DND-41 (cell line): Measurements from ENCODE around the gene RALGAPA2.

Source experiments
- ATAC-seq: fragments of 200-7000 bp; cut with Tn5 transposase; 3 replicates; pipeline ENCODE4 v1.9.1; 2021; ENCODE audit warnings: low read depth; ENCODE audit not compliant: insufficient read depth
- DNase-seq: peaks from one replicate; pipeline ENCODE4 v3.0.0-alpha.2; 2020
- H2AFZ ChIP-seq: 2 replicates; pipeline ENCODE4 v1.6.0; 2012; ENCODE audit warnings: low read depth, low read length
- H3K27ac ChIP-seq: 2 replicates; pipeline ENCODE4 v1.5.1; 2012; ENCODE audit warnings: low read length, inconsistent platforms
- H3K27me3 ChIP-seq: fragments of 200-600 bp; sonication (generic); 2 replicates; pipeline ENCODE4 v1.6.0; 2012; ENCODE audit warnings: low read length, mild to moderate bottlenecking, inconsistent platforms; ENCODE audit not compliant: insufficient read depth, poor library complexity
- H3K36me3 ChIP-seq: 2 replicates; pipeline ENCODE4 v1.5.1; 2012; ENCODE audit warnings: low read length, inconsistent platforms; ENCODE audit not compliant: insufficient read depth
- H3K4me1 ChIP-seq: 2 replicates; pipeline ENCODE4 v1.5.1; 2012; ENCODE audit warnings: mild to moderate bottlenecking, low read length; ENCODE audit not compliant: insufficient read depth
- H3K4me2 ChIP-seq: 2 replicates; pipeline ENCODE4 v1.6.0; 2012; ENCODE audit warnings: mild to moderate bottlenecking, moderate library complexity, low read length, inconsistent platforms; ENCODE audit not compliant: insufficient read depth
- H3K4me3 ChIP-seq, 2 experiments: fragments of 200-600 bp in 1 of 2; shearing (Covaris generic) in 1 of 2; 2 replicates each; pipeline ENCODE4 v1.5.1; 2012 to 2016; ENCODE audit warnings: inconsistent platforms in 2 of 2, low read length in 2 of 2, mild to moderate bottlenecking in 2 of 2, low read depth in 1 of 2, moderate library complexity in 1 of 2
- H3K79me2 ChIP-seq: 2 replicates; pipeline ENCODE4 v1.6.0; 2012; ENCODE audit warnings: low read length, inconsistent platforms; ENCODE audit not compliant: insufficient read depth
- H3K9ac ChIP-seq: 2 replicates; pipeline ENCODE4 v1.6.0; 2012; ENCODE audit warnings: low read depth, mild to moderate bottlenecking, inconsistent platforms, low read length, moderate library complexity
- H3K9me3 ChIP-seq: 2 replicates; pipeline ENCODE4 v1.5.1; 2012; ENCODE audit warnings: low read length, moderate library complexity, mild to moderate bottlenecking, inconsistent platforms; ENCODE audit not compliant: insufficient read depth, severe bottlenecking
- H4K20me1 ChIP-seq: 2 replicates; pipeline ENCODE4 v1.6.0; 2012; ENCODE audit warnings: low read length; ENCODE audit not compliant: insufficient read depth
- EZH2 ChIP-seq: IDR thresholded peaks from 3 replicates; pipeline ENCODE4 v1.6.1; 2012; ENCODE audit warnings: borderline replicate concordance, low read depth, mild to moderate bottlenecking, moderate library complexity, low read length, inconsistent platforms; ENCODE audit not compliant: severe bottlenecking
- TF ChIP-seq, protein P1 (sequence below): IDR thresholded peaks from 2 replicates; pipeline ENCODE4 v1.5.1; 2012; ENCODE audit warnings: borderline replicate concordance, low read length, moderate library complexity, mild to moderate bottlenecking; ENCODE audit not compliant: poor library complexity, severe bottlenecking; ENCODE audit errors: extremely low read depth

The RALGAPA2 gene

DNA sequence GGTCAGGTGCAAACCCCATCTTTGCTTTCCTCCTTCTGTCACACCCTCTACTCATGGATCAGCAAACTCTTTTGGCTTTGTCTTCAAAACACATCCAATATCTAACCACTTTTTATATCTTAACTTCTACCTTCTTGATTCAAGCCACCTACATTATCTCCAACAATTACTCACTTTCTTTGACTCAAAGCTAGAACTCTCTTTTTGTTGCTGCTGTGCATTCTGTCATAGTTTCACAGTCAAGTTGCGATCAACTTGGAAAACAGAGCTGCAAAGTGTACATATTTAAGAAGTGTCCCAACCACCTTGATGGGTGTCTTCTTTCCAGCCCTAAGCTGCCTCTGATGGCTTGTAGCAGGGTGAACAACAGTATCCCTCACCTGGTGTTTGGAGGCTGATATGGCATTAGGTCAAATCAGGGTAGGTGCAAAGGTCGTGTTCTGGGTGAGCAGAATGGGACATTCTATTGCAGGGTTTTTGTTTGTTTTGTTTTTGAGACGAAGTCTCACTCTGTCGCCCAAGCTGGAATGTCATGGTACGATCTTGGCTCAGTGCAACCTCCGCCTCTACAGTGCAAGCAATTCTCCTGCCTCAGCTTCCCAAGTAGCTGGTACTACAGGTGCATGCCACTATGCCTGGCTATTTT, 43.4 kb upstream of the RALGAPA2 start:
- no peak overlapping the region for H3K4me2 ChIP-seq
- no peak overlapping the region for H3K9ac ChIP-seq
- H3K27me3 ChIP-seq, result peaks cover 4% of the 10 kb centered on the region
- DNase-seq, result no peak
- TF ChIP-seq, protein P1, sequence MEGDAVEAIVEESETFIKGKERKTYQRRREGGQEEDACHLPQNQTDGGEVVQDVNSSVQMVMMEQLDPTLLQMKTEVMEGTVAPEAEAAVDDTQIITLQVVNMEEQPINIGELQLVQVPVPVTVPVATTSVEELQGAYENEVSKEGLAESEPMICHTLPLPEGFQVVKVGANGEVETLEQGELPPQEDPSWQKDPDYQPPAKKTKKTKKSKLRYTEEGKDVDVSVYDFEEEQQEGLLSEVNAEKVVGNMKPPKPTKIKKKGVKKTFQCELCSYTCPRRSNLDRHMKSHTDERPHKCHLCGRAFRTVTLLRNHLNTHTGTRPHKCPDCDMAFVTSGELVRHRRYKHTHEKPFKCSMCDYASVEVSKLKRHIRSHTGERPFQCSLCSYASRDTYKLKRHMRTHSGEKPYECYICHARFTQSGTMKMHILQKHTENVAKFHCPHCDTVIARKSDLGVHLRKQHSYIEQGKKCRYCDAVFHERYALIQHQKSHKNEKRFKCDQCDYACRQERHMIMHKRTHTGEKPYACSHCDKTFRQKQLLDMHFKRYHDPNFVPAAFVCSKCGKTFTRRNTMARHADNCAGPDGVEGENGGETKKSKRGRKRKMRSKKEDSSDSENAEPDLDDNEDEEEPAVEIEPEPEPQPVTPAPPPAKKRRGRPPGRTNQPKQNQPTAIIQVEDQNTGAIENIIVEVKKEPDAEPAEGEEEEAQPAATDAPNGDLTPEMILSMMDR, result no peak
- no peak for TF ChIP-seq EZH2
- no peaks in the 10 kb centered on the region for H3K9me3 ChIP-seq
- no peaks in the 10 kb centered on the region for H3K4me1 ChIP-seq
- H2AFZ ChIP-seq, result no peak overlapping the region
- H3K4me3 ChIP-seq, result no peak overlapping the region
- no peak overlapping the region for H3K27ac ChIP-seq
- no peaks in the 10 kb centered on the region for H4K20me1 ChIP-seq
- no peaks in the 10 kb centered on the region for H3K79me2 ChIP-seq
- no peaks in the 10 kb centered on the region for H3K36me3 ChIP-seq
- no peak for ATAC-seq

- no peak overlapping the region for H3K4me3 ChIP-seq
- H3K4me2 ChIP-seq, result no peak overlapping the region
- H3K79me2 ChIP-seq, result no peaks in the 10 kb centered on the region
- H3K27me3 ChIP-seq, result peaks cover 4% of the 10 kb centered on the region
- ATAC-seq (no peak), DNase-seq (no peak)
- no peak overlapping the region for H3K9ac ChIP-seq
- no peaks in the 10 kb centered on the region for H4K20me1 ChIP-seq
- TF ChIP-seq EZH2, result no peak
- TF ChIP-seq, protein P1, result no peak
- no peaks in the 10 kb centered on the region for H3K9me3 ChIP-seq
- H3K27ac ChIP-seq, result no peak overlapping the region
- H3K4me1 ChIP-seq, result no peaks in the 10 kb centered on the region
- H3K36me3 ChIP-seq, result no peaks in the 10 kb centered on the region
- H2AFZ ChIP-seq, result no peak overlapping the region
Measured at GRCh38 chr20:20755231-20755630, 42.8 kb upstream of the RALGAPA2 start.

DNA sequence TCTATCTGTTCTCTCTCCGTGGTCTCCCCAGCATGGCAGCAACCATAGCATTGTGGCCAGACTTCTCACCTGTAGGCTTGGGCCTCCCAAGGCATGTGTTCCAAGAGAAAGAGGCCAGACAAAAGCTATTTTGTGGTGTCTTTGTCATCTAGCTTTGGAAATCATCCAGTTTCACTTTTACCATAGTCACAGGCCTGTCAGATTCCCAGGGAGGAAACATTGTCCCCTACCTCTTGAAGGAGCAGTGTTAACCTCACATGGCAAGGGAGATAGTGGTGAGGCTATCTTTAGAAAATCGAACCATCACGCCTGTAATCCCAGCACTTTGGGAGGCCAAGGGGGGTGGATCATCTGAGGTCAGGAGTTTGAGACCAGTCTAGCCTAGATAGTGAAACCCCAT, 42.3 kb upstream of the RALGAPA2 start:
- Histone ChIP-seq H3K4me2 (no peak overlapping the region), H2AFZ (no peak overlapping the region), H3K4me3 (no peak overlapping the region), H3K79me2 (no peaks in the 10 kb centered on the region), H3K9me3 (no peaks in the 10 kb centered on the region), H3K27me3 (peaks cover 4% of the 10 kb centered on the region), H3K36me3 (no peaks in the 10 kb centered on the region), H4K20me1 (no peaks in the 10 kb centered on the region), H3K9ac (no peak overlapping the region), H3K27ac (no peak overlapping the region), H3K4me1 (no peaks in the 10 kb centered on the region)
- TF ChIP-seq, protein P1, result no peak
- no peak for TF ChIP-seq EZH2
- ATAC-seq, result no peak
- DNase-seq, result no peak

DNA sequence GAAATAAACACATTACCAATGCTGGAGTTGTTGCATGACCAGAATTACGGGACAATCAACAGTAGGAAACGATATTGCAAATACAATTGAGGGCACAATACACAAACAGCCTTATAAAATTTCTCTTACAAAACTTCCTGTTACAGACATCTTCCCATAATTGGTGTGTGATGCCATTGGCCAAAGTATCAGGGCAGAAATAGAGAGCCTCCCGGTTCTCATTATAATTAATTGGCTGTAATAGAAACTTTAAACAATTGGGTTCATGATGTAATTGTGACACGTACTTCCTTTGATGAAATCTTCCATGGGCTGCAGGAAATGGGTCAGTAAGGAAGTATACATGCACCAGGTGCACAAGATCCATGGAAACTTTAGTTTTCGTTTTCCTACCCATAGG, 40.3 kb upstream of the RALGAPA2 start:
- no peaks in the 10 kb centered on the region for H3K79me2 ChIP-seq
- ATAC-seq, result no peak
- H3K9me3 ChIP-seq, result peaks cover 8% of the 10 kb centered on the region
- H3K27ac ChIP-seq, result no peak overlapping the region
- H3K9ac ChIP-seq, result no peak overlapping the region
- no peaks in the 10 kb centered on the region for H3K27me3 ChIP-seq
- no peak overlapping the region for H3K4me3 ChIP-seq
- no peak overlapping the region for H2AFZ ChIP-seq
- no peak for DNase-seq
- no peak overlapping the region for H3K4me2 ChIP-seq
- no peaks in the 10 kb centered on the region for H4K20me1 ChIP-seq
- H3K4me1 ChIP-seq, result no peaks in the 10 kb centered on the region
- H3K36me3 ChIP-seq, result no peaks in the 10 kb centered on the region
- TF ChIP-seq, protein P1, result no peak
- no peak for TF ChIP-seq EZH2
